Prostate gland (tissue), 2 donors: ENCODE measurements around the gene DTX1. TPM values are rescaled to one million over a fixed set of nuclear protein-coding genes. Genes with fewer than 3 reads are reported as not detected.

Source experiments
- DNase-seq: peaks from one replicate; pipeline ENCODE4 v3.0.0-alpha.2; 2019; ENCODE audit warnings: low spot score
- H3K27ac ChIP-seq, 2 donors: fragments of 200-600 bp; sonication (generic); 2 replicates each; pipeline ENCODE4 v1.5.1; 2017 to 2019
- H3K27me3 ChIP-seq: fragments of 200-600 bp; sonication (generic); replicated peaks from 2 replicates; pipeline ENCODE4 v1.5.1; 2019; ENCODE audit not compliant: insufficient read depth
- H3K36me3 ChIP-seq, 2 donors: fragments of 200-600 bp; sonication (generic); 1 replicate in 1 of 2; 2 replicates in 1 of 2; pipeline versions ENCODE4 v1.5.1 to v1.8.1; 2017 to 2019
- H3K4me1 ChIP-seq: fragments of 200-600 bp; sonication (generic); replicated peaks from 2 replicates; pipeline ENCODE4 v1.5.1; 2019
- H3K4me3 ChIP-seq, 2 donors: fragments of 200-600 bp; sonication (generic); 2 replicates each; pipeline ENCODE4 v1.5.1; 2017 to 2019
- H3K9me3 ChIP-seq: fragments of 200-600 bp; sonication (generic); 2 replicates; pipeline ENCODE4 v1.5.1; 2017
- CTCF ChIP-seq, 4 experiments: fragments of 200-600 bp in 2 of 4; fragments of 450-650 bp in 2 of 4; sonication (generic) in 2 of 4; IDR thresholded peaks; 1 replicate in 3 of 4; 2 replicates in 1 of 4; pipeline ENCODE4 v1.5.1; 2016 to 2019; ENCODE audit warnings: antibody characterized with exemption in 4 of 4, mild to moderate bottlenecking in 2 of 4, moderate library complexity in 2 of 4
- POLR2A ChIP-seq: fragments of 450-650 bp; IDR thresholded peaks from one replicate; pipeline ENCODE4 v1.6.1; 2016; ENCODE audit warnings: antibody characterized with exemption, mild to moderate bottlenecking
- POLR2AphosphoS5 ChIP-seq: sonication (generic); formaldehyde crosslinking; IDR thresholded peaks from one replicate; pipeline ENCODE4 v1.6.1; 2017; ENCODE audit warnings: antibody characterized with exemption
- WGBS: methylation state at CpG from one replicate; pipeline ENCODE4 v1.1.5; 2018; 5-methylcytosine and 5-hydroxymethylcytosine counted together
- intact Hi-C: fragments of 100-400 bp; cut with DNase I; formaldehyde crosslinking; loops from one replicate; pipeline ENCODE4 v1.14.2; 2022
- total RNA-seq, 2 donors: library from RNA; depleted of rRNA; stranded (reverse); fragments of >200 nt; gene quantifications; one replicate each; pipeline ENCODE4 v1.1.0, GENCODE V29; 2016

DTX1 gene
- total RNA-seq, 2 donors from 2014 or later, result 2.6 to 21.2 TPM

GRCh38 chr12:113088037-113088436 lies 31.5 kb downstream of the DTX1 start:
- intact Hi-C loops, result no loop called here
- no peaks in the 10 kb centered on the region for H3K36me3 ChIP-seq
- no peak overlapping the region for H3K27ac ChIP-seq
- DNase-seq, result no peak
- no peak for TF ChIP-seq CTCF (IDR thresholded peaks at IDR 0.05)
- TF ChIP-seq POLR2AphosphoS5, result no peak
- no peak for TF ChIP-seq POLR2A
- H3K9me3 ChIP-seq, result no peaks in the 10 kb centered on the region
- H3K4me1 ChIP-seq, result no peaks in the 10 kb centered on the region
- 98% methylated on average over 3 of the region's 3 CpGs for WGBS
- H3K4me3 ChIP-seq, result no peak overlapping the region
- no peaks in the 10 kb centered on the region for H3K27me3 ChIP-seq

GRCh38 chr12:113088971-113089756 lies 32.6 kb downstream of the DTX1 start:
- Histone ChIP-seq H3K4me3 (no peak overlapping the region), H3K4me1 (no peaks in the 10 kb centered on the region), H3K36me3 (no peaks in the 10 kb centered on the region), H3K27ac (no peak overlapping the region), H3K9me3 (no peaks in the 10 kb centered on the region), H3K27me3 (no peaks in the 10 kb centered on the region)
- 84% methylated on average over 13 of the region's 13 CpGs for WGBS
- DNase-seq, result no peak
- intact Hi-C loops, result no loop called here
- TF ChIP-seq CTCF (IDR thresholded peaks at IDR 0.05) (no peak), POLR2A (no peak), POLR2AphosphoS5 (no peak)

GRCh38 chr12:113089839-113090238 lies 33.3 kb downstream of the DTX1 start:
- H3K9me3 ChIP-seq, result no peaks in the 10 kb centered on the region
- no peaks in the 10 kb centered on the region for H3K36me3 ChIP-seq
- DNase-seq, result no peak
- H3K4me1 ChIP-seq, result no peaks in the 10 kb centered on the region
- H3K27ac ChIP-seq, result no peak overlapping the region
- TF ChIP-seq CTCF (IDR thresholded peaks at IDR 0.05) (no peak), POLR2A (no peak), POLR2AphosphoS5 (no peak)
- intact Hi-C loops, result no loop called here
- H3K27me3 ChIP-seq, result no peaks in the 10 kb centered on the region
- no peak overlapping the region for H3K4me3 ChIP-seq

- no peak for TF ChIP-seq POLR2A
- TF ChIP-seq POLR2AphosphoS5, result no peak
- no peak for TF ChIP-seq CTCF (IDR thresholded peaks at IDR 0.05)
- Histone ChIP-seq H3K4me1 (no peaks in the 10 kb centered on the region), H3K9me3 (no peaks in the 10 kb centered on the region), H3K27me3 (no peaks in the 10 kb centered on the region), H3K36me3 (no peaks in the 10 kb centered on the region), H3K4me3 (no peak overlapping the region), H3K27ac (no peak overlapping the region)
- WGBS, result 86% methylated on average over 21 of the region's 21 CpGs
- no peak for DNase-seq
- intact Hi-C loops, result no loop called here
Observed at GRCh38 chr12:113090740-113091139, 34.2 kb downstream of the DTX1 start.

- no peaks in the 10 kb centered on the region for H3K27me3 ChIP-seq
- no peak for TF ChIP-seq POLR2AphosphoS5
- no peak for TF ChIP-seq CTCF (IDR thresholded peaks at IDR 0.05)
- TF ChIP-seq POLR2A, result no peak
- no peaks in the 10 kb centered on the region for H3K9me3 ChIP-seq
- H3K27ac ChIP-seq, result no peak overlapping the region
- 43% methylated on average over 3 of the region's 3 CpGs for WGBS
- H3K36me3 ChIP-seq, result no peaks in the 10 kb centered on the region
- no peak overlapping the region for H3K4me3 ChIP-seq
- H3K4me1 ChIP-seq, result no peaks in the 10 kb centered on the region
- intact Hi-C loops, result no loop called here
- no peak for DNase-seq
Observed at GRCh38 chr12:113091506-113091905, 35.0 kb downstream of the DTX1 start.
